Smooth muscle cell of the brain vasculature (primary cell): ENCODE data around the gene FSTL5.

Source experiments
- DNase-seq: peaks from one replicate; pipeline ENCODE4 v3.0.0-alpha.2; 2012; ENCODE audit warnings: low read depth, low spot score

The FSTL5 gene

GRCh38 chr4:161937596-161937995 lies 226.2 kb downstream of the FSTL5 start:
- no peak for DNase-seq

GRCh38 chr4:161936625-161937550 lies 226.9 kb downstream of the FSTL5 start:
- DNase-seq, result no peak

- no peak for DNase-seq
These were observed 232.7 kb downstream of the FSTL5 start for GRCh38 chr4:161931089-161931488.

GRCh38 chr4:161929956-161930355 lies 233.8 kb downstream of the FSTL5 start:
- no peak for DNase-seq

- DNase-seq, result no peak
These were observed 237.6 kb downstream of the FSTL5 start for GRCh38 chr4:161926033-161926828.

- no peak for DNase-seq
These were observed 243.3 kb downstream of the FSTL5 start for GRCh38 chr4:161920304-161921052.

- DNase-seq, result no peak
These were observed 244.2 kb downstream of the FSTL5 start for GRCh38 chr4:161919442-161920220.

GRCh38 chr4:161916035-161916434 lies 247.8 kb downstream of the FSTL5 start:
- DNase-seq, result no peak

GRCh38 chr4:161907590-161907955 lies 256.2 kb downstream of the FSTL5 start:
- DNase-seq, result no peak

- DNase-seq, result no peak
These were observed 256.8 kb downstream of the FSTL5 start for GRCh38 chr4:161906836-161907589.

GRCh38 chr4:161900110-161900509 lies 263.7 kb downstream of the FSTL5 start:
- DNase-seq, result no peak

- DNase-seq, result no peak
These were observed 269.2 kb downstream of the FSTL5 start for GRCh38 chr4:161894493-161895167.

- DNase-seq, result no peak
These were observed 269.8 kb downstream of the FSTL5 start for GRCh38 chr4:161894014-161894413.

GRCh38 chr4:161893566-161893965 lies 270.2 kb downstream of the FSTL5 start:
- no peak for DNase-seq

- DNase-seq, result no peak
These were observed 270.8 kb downstream of the FSTL5 start for GRCh38 chr4:161892951-161893350.

- no peak for DNase-seq
These were observed 280.6 kb downstream of the FSTL5 start for GRCh38 chr4:161883157-161883556.

GRCh38 chr4:161881370-161881769 lies 282.4 kb downstream of the FSTL5 start:
- DNase-seq, result no peak

GRCh38 chr4:161869511-161869910 lies 294.3 kb downstream of the FSTL5 start:
- no peak for DNase-seq

GRCh38 chr4:161856711-161857326 lies 307.0 kb downstream of the FSTL5 start:
- no peak for DNase-seq
